HG03457 (cell line): Measurements from ENCODE around the gene IRF7.
"Not testable (repeated sequence)": the region's sequence is repeated elsewhere in the genome, so short reads cannot be mapped to it uniquely, and the experiment has no call there.

Experiments used
- ATAC-seq: cut with Tn5 transposase; IDR thresholded peaks from one replicate; pipeline ENCODE4 v1.9.1; 2021; ENCODE audit warnings: moderate number of reproducible peaks; ENCODE audit not compliant: unreplicated experiment

IRF7 gene

GRCh38 chr11:615504-616319, at the start of gene IRF7:
TSS of gene IRF7 (minus strand) at chr11:615950. CDS start at chr11:615364, 586 bp downstream.
- ATAC-seq, result peak; percentile 45

GRCh38 chr11:665062-665703, 49.4 kb upstream of the IRF7 start:
- no peak for ATAC-seq

- ATAC-seq, result no peak
Observed at GRCh38 chr11:662689-663274, 47.0 kb upstream of the IRF7 start.

GRCh38 chr11:660681-661444, 45.1 kb upstream of the IRF7 start:
- no peak for ATAC-seq

- no peak for ATAC-seq
Observed at GRCh38 chr11:660281-660680, 44.5 kb upstream of the IRF7 start.

GRCh38 chr11:659532-660085, 43.9 kb upstream of the IRF7 start:
- ATAC-seq, result no peak

GRCh38 chr11:657691-658126, 42.0 kb upstream of the IRF7 start:
- no peak for ATAC-seq

GRCh38 chr11:656866-657265, 41.1 kb upstream of the IRF7 start:
- ATAC-seq, result no peak

GRCh38 chr11:656426-656825, 40.7 kb upstream of the IRF7 start:
- no peak for ATAC-seq

GRCh38 chr11:655036-655726, 39.4 kb upstream of the IRF7 start:
- no peak for ATAC-seq

GRCh38 chr11:654444-654843, 38.7 kb upstream of the IRF7 start:
- ATAC-seq, result not testable (repeated sequence)

- no peak for ATAC-seq
Observed at GRCh38 chr11:653837-654236, 38.1 kb upstream of the IRF7 start.

- ATAC-seq, result not testable (repeated sequence)
Observed at GRCh38 chr11:653136-653535, 37.4 kb upstream of the IRF7 start.

- ATAC-seq, result no peak
Observed at GRCh38 chr11:650482-650881, 34.7 kb upstream of the IRF7 start.

GRCh38 chr11:647672-648158, 32.0 kb upstream of the IRF7 start:
- ATAC-seq, result not testable (repeated sequence)

GRCh38 chr11:646214-646613, 30.5 kb upstream of the IRF7 start:
- no peak for ATAC-seq

- no peak for ATAC-seq
Observed at GRCh38 chr11:645536-645935, 29.8 kb upstream of the IRF7 start.

GRCh38 chr11:643849-644738, 28.3 kb upstream of the IRF7 start:
- no peak for ATAC-seq

- ATAC-seq, result no peak
Observed at GRCh38 chr11:643366-643765, 27.6 kb upstream of the IRF7 start.
